Mesodermal cell (in vitro differentiated cells): ENCODE data around the gene TRPV3.
"Not testable (repeated sequence)": the region's sequence is repeated elsewhere in the genome, so short reads cannot be mapped to it uniquely, and the experiment has no call there.

Source experiments
- H3K27ac ChIP-seq: 2 replicates; pipeline ENCODE4 v1.7.0; 2013; ENCODE audit warnings: mild to moderate bottlenecking, low read depth, low read length, moderate library complexity; ENCODE audit not compliant: severe bottlenecking
- H3K36me3 ChIP-seq: 2 replicates; pipeline ENCODE4 v1.7.1; 2013; ENCODE audit warnings: mild to moderate bottlenecking, low read length, moderate library complexity; ENCODE audit not compliant: control insufficient read depth, insufficient read depth
- H3K4me1 ChIP-seq: one replicate; pipeline ENCODE4 v1.7.1; 2013; ENCODE audit warnings: mild to moderate bottlenecking, low read length; ENCODE audit not compliant: insufficient read depth, control insufficient read depth, poor library complexity, severe bottlenecking
- H3K4me3 ChIP-seq: 2 replicates; pipeline ENCODE4 v1.7.0; 2013; ENCODE audit warnings: low read length, control low read depth, mild to moderate bottlenecking; ENCODE audit not compliant: insufficient read depth, poor library complexity, severe bottlenecking; ENCODE audit errors: extremely low read depth
- H3K9me3 ChIP-seq: 2 replicates; pipeline ENCODE4 v1.7.1; 2013; ENCODE audit warnings: mild to moderate bottlenecking, low read length, moderate library complexity; ENCODE audit not compliant: control insufficient read depth
- WGBS, 2 experiments: methylation state at CpG; one replicate each; pipeline ENCODE4 v1.1.5; 2013; ENCODE audit warnings: missing lambda C conversion rate in 2 of 2; ENCODE audit not compliant: insufficient coverage in 2 of 2; 5-methylcytosine and 5-hydroxymethylcytosine counted together

The TRPV3 gene

GRCh38 chr17:3471599-3471998 is 86.0 kb downstream of the TRPV3 start, which contains the start of gene SPATA22:
TSS of gene SPATA22 (minus strand) at chr17:3471819. CDS start at chr17:3469325, 2,494 bp downstream.
- H3K36me3 ChIP-seq: no peaks in the 10 kb centered on the region
- no peaks in the 10 kb centered on the region for H3K9me3 ChIP-seq
- no peaks in the 10 kb centered on the region for H3K4me1 ChIP-seq
- H3K27ac ChIP-seq: no peak within 1 kb of the TSS
- WGBS, 2 experiments: 95 to 96% methylated on average over 32 to 37 of the region's 38 CpGs
- H3K4me3 ChIP-seq: no peak within 1 kb of the TSS

- H3K9me3 ChIP-seq: no peaks in the 10 kb centered on the region
- H3K4me1 ChIP-seq: no peaks in the 10 kb centered on the region
- H3K4me3 ChIP-seq: no peak overlapping the region
- no peak overlapping the region for H3K27ac ChIP-seq
- WGBS, 2 experiments: 60% methylated on average over 3 of the region's 5 CpGs; no CpG with 5 or more reads in 1 of the 2 experiments
- no peaks in the 10 kb centered on the region for H3K36me3 ChIP-seq
These were observed 88.1 kb downstream of the TRPV3 start for GRCh38 chr17:3469529-3469928.

- H3K4me1 ChIP-seq, H3K4me3 ChIP-seq, H3K36me3 ChIP-seq, H3K27ac ChIP-seq, H3K9me3 ChIP-seq: not testable (repeated sequence)
- WGBS, 2 experiments: no CpG with 5 or more reads among the region's 1 CpG
These were observed 91.3 kb downstream of the TRPV3 start for GRCh38 chr17:3466355-3466754.
